Measurements from ENCODE around the gene NXPE2. TPM values are rescaled to one million over a fixed set of nuclear protein-coding genes. Genes with fewer than 3 reads are reported as not detected.

Gene NXPE2
- not detected in 2 replicates for total RNA-seq

DNA sequence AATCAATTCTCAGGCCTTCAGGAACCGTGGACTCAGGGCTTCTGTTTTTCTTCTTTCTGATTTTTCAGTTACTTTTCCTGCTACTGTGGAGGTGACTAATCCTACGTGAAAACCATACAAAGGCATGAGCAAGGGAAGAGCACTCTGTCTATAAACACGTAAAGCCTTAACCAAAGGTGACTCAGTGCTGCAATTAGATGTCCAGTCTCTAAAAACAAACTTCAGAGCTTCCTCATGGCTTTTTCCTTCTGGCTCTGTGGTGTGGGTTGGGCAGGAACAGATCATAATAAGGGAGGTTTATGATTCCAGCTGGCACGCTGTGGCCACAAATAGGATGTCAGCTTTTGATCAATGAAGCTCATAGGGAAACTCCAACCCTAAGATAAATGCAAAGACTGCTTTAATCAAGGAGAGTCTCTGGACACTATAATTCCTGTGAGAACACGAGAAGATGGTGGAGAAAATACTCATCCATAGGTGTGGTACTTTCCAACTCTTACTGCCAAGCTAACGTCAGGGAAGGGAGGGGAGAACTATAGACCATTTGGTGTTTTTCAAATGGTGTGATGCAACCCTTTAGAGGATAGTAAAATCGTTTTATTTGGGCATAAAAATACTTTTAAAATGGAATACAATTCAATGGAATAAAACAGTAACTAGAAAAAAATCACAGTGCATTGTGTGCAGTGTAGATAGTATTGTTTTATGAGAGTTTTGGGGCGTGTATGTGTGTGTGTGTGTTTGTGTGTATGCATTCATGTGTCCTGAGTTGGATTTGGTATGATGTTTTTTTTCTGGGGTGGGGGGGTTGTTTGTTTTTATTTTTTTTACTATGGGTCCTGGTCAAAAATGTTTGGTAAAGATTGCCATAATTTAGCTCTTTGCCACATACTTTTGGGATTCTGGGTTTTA lies at the start of gene NXPE2:
Gene NXPE2, plus strand, starts transcription at position 403 of the 912 bp plus-strand sequence. Its CDS starts 49 bp downstream, at position 452.

Other genes with a start within 250 kb of the NXPE2 start
- 126 and 165 TPM in 2 replicates for gene REXO2, start 239.1 kb upstream of the NXPE2 start, total RNA-seq
- not detected in 2 replicates for gene NXPE1, start 118.6 kb upstream of the NXPE2 start, total RNA-seq
- not detected in 2 replicates for gene NXPE4, start 82.7 kb upstream of the NXPE2 start, total RNA-seq